ENCODE results near the gene TXNRD1.

DNA sequence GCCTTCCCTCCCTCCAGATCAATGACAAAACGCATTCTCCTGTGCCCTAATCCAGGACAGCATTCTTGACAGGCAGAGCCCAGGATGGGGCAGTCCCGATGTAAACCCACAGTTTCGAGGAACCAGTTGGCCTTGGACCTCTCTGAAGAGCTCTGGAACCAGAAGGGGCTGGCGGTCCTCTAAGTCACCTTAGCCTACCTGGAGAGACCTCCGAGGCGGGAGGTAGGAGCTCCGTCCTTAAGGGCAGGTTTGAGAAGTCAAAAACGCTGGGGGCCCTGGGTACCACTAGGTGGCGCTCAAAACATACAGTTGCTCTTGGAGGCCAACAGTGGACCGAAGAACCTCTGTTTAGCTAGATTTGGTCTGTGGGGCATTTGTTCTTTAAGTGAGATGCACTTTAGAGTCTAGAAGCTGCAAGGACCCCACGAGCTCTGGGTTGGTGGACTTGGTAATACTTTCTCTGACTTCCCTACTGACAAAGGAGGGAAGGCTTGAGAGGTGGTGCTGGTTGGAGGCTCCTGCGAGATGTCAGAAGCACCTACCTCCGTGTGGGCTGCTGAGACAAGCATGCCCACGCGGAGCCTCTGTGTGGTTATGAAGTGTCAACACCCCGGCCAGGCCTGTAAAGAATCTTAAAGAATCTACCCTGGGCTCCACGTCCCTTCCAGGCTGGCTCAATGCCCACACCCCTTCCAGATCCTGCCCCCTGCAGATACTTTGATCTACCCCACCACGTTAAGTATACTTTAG is 166.3 kb downstream of the TXNRD1 start:
- TF ChIP-seq, protein P1, sequence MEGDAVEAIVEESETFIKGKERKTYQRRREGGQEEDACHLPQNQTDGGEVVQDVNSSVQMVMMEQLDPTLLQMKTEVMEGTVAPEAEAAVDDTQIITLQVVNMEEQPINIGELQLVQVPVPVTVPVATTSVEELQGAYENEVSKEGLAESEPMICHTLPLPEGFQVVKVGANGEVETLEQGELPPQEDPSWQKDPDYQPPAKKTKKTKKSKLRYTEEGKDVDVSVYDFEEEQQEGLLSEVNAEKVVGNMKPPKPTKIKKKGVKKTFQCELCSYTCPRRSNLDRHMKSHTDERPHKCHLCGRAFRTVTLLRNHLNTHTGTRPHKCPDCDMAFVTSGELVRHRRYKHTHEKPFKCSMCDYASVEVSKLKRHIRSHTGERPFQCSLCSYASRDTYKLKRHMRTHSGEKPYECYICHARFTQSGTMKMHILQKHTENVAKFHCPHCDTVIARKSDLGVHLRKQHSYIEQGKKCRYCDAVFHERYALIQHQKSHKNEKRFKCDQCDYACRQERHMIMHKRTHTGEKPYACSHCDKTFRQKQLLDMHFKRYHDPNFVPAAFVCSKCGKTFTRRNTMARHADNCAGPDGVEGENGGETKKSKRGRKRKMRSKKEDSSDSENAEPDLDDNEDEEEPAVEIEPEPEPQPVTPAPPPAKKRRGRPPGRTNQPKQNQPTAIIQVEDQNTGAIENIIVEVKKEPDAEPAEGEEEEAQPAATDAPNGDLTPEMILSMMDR (IDR thresholded peaks at IDR 0.05) = peak; percentile 81 to 95 (median 90)
- TF ChIP-seq POLR2AphosphoS5 (IDR thresholded peaks at IDR 0.05) (peak; percentile 18), POLR2A (IDR thresholded peaks at IDR 0.05) (no peak)

Measured in prostate gland (tissue), 2 donors.